Effector memory CD4-positive, alpha-beta T cell (primary cell): ENCODE results near the gene PSMB11.
A peak's percentile ranks its signal among the peaks of the same experiment; 100 is the strongest.

ENCODE experiments used
- DNase-seq, 3 donors: peaks; one replicate each; pipeline ENCODE4 v3.0.0-alpha.2; 2020
- H3K27ac ChIP-seq: 2 replicates; pipeline ENCODE4 v1.7.0; 2013; ENCODE audit warnings: mild to moderate bottlenecking, low read length, moderate library complexity; ENCODE audit not compliant: insufficient read depth, poor library complexity, severe bottlenecking
- H3K27me3 ChIP-seq: replicated peaks from 2 replicates; pipeline ENCODE4 v1.7.0; 2013; ENCODE audit warnings: mild to moderate bottlenecking, low read length; ENCODE audit not compliant: insufficient read depth, control insufficient read depth, poor library complexity, severe bottlenecking
- H3K36me3 ChIP-seq: 2 replicates; pipeline ENCODE4 v1.7.0; 2013; ENCODE audit warnings: mild to moderate bottlenecking, low read length, moderate library complexity; ENCODE audit not compliant: control insufficient read depth, insufficient read depth
- H3K4me1 ChIP-seq: 2 replicates; pipeline ENCODE4 v1.7.0; 2013; ENCODE audit warnings: low read length, mild to moderate bottlenecking; ENCODE audit not compliant: control insufficient read depth, insufficient read depth, poor library complexity, severe bottlenecking
- H3K4me3 ChIP-seq: 2 replicates; pipeline ENCODE4 v1.7.0; 2013; ENCODE audit warnings: low read length, low read depth, mild to moderate bottlenecking; ENCODE audit not compliant: insufficient read depth, poor library complexity, severe bottlenecking
- H3K9me3 ChIP-seq: 2 replicates; pipeline ENCODE4 v1.7.0; 2013; ENCODE audit warnings: mild to moderate bottlenecking, low read length, moderate library complexity; ENCODE audit not compliant: control insufficient read depth

The PSMB11 gene

DNA sequence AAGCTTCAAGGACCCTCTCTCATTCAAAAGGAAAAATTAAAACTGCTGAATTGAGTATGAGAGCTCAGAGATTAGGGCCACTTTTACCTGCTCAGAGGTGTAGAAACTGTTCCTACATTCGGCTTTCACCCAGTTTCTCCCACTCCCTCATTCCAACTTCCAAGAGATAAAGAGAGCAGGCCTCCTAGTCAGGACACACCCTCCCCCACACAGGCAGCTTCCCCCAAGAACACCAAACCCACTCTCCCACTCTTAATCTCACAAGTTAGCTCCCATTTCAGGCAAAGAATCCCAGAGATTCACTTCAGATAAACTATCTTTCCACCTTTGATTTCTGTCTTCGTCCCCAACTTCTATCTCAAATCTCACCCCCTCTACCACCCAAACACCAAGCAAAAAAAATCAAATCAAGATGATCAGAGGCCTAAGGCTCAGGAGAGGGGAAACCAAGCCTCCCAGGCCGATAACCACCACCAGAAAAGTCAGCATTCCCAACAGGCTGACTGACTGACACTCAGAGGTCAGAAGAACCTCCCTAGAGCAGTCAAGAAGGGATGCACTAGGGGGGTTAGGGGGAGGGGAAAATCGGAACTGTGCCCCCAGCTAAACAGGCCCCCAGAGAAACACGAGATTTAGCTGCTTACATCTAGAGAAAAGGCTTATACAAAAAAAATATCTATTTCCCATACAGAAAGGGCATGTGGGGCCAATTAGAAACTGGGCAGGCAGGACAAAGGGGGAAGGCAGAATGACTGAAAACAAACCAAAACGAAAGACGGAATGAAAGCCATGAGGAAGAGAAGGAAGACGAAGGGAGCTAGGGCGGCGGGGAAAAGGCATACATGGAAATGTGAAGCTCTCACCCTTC lies 28.5 kb downstream of the PSMB11 start:
- H3K27me3 ChIP-seq, result no peaks in the 10 kb centered on the region
- no peaks in the 10 kb centered on the region for H3K9me3 ChIP-seq
- DNase-seq, result no peak
- H3K4me1 ChIP-seq, result peaks cover 18% of the 10 kb centered on the region
- peaks cover 52% of the 10 kb centered on the region for H3K36me3 ChIP-seq
- H3K27ac ChIP-seq, result peak overlapping the region; percentile 70
- peak overlapping the region; percentile 62 for H3K4me3 ChIP-seq

DNA sequence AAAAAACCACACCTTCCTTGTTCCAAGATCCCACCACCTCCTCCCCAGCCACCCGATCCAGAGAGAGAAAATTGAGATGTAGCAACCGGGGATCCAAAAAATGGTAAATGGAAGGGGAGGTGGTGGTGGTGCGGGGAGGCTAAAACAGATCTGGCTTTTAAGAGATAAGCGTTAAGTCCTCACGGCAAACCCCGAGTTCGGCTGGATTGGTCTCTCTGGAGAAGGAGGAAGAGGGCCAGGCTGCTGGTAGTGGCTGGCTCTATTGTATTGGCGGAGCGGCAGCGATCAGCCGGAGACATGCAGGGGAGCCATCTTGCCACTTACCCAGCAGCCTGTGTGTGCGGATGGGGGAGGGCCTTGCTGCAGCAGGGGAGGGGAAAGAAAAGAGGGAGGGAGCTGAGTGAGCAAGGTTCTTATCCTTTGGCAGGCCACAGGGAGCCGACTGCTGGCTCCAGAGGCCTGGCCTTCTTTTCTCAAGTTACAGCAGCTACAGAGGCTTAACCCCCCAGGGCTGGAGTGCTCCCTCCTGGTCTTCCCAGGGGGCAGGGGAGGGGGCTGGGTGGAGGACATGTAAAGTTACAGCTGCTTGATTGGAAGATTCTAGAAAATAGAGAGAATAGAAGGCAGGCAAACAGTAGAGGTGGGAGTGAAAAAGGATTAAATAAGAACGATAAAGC lies 29.4 kb downstream of the PSMB11 start:
- Histone ChIP-seq H3K4me3 (peak overlapping the region; percentile 62), H3K36me3 (peaks cover 54% of the 10 kb centered on the region)
- DNase-seq, result peak; percentile 55 to 67 (median 65)

DNA sequence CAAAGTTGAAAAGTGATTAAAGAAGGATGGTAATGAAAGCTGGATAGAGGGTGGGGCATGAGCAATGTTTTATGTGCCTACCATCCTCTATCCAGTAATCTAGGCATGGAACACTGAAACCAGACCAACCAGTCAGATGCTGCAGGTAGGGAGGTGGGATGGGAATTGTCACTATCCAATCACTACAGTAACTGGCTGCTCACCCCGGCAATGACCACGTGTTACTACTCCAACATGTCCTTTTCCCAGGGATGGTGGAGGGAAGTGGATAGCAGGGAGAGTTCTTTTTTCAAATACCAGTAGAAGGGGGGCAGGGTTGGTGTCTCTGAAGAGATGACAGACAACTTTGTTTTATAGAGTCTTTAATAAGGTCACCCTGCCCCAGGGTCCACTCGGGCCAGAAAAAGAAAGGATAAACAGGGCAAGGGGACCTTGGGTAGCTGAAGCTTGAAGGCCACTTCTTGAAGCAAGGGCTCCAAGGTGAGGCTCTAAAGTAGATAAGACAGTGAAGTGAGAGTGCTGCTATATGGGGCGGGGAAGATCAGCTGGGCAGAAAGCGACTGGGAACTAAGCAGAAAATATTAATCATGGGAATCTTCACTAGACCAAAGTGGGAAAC lies 30.0 kb downstream of the PSMB11 start:
- Histone ChIP-seq H3K27ac (peak overlapping the region; percentile 70), H3K27me3 (no peaks in the 10 kb centered on the region), H3K9me3 (no peaks in the 10 kb centered on the region), H3K4me3 (no peak overlapping the region), H3K36me3 (peaks cover 54% of the 10 kb centered on the region), H3K4me1 (peaks cover 18% of the 10 kb centered on the region)
- no peak for DNase-seq

More for the DNA sequence above, 29.4 kb downstream of the PSMB11 start:
- no peaks in the 10 kb centered on the region for H3K9me3 ChIP-seq
- peaks cover 18% of the 10 kb centered on the region for H3K4me1 ChIP-seq
- no peaks in the 10 kb centered on the region for H3K27me3 ChIP-seq
- peak overlapping the region; percentile 70 for H3K27ac ChIP-seq

DNA sequence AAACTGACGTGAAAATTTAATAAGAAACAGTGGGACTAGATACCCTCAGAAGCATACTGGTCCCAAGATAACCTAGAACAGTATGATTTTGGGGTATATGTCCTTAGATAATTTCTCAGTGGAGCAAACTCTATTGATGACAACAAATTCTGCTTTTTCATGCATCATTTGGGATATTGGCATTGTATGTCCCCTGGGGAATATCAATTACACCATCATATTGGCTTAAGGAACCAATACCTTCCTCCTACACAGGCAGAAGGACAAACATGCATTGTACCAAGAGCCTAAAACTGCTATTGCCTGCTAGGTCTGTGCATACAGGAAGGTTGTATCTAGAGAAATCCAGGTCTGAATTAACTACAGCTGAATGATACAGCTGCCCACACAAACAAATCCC lies 32.9 kb downstream of the PSMB11 start:
- H3K4me1 ChIP-seq, result peaks cover 14% of the 10 kb centered on the region
- H3K27ac ChIP-seq, result no peak overlapping the region
- H3K9me3 ChIP-seq, result no peaks in the 10 kb centered on the region
- no peak for DNase-seq
- H3K27me3 ChIP-seq, result no peaks in the 10 kb centered on the region
- H3K4me3 ChIP-seq, result no peak overlapping the region
- H3K36me3 ChIP-seq, result peaks cover 60% of the 10 kb centered on the region

GRCh38 chr14:23076785-23077408 lies 34.9 kb downstream of the PSMB11 start:
- Histone ChIP-seq H3K4me3 (no peak overlapping the region), H3K36me3 (peaks cover 79% of the 10 kb centered on the region), H3K9me3 (no peaks in the 10 kb centered on the region), H3K27ac (no peak overlapping the region), H3K4me1 (peaks cover under 1% of the 10 kb centered on the region), H3K27me3 (no peaks in the 10 kb centered on the region)
- DNase-seq, result no peak

DNA sequence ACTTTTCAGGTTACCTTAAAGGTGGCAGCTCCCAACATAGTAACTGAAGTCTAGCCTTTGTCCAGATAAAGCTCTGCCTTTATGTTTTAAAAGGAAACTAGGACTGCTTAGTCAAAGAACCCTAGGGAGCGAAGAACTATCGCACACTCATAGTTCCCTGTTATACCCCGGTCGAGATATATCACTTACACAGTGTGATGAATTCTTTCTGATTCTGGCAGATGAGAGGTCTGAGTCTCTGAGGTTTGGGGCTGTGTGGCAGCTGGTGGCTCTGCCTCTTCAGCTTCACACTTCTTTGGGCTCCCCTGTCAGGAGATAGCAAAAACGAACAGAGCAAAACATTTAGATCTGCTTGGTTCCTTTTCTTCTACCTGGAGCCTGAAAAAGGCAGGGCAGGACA lies 36.0 kb downstream of the PSMB11 start:
- Histone ChIP-seq H3K27ac (no peak overlapping the region), H3K36me3 (peaks cover 85% of the 10 kb centered on the region), H3K9me3 (no peaks in the 10 kb centered on the region), H3K4me3 (no peak overlapping the region), H3K4me1 (no peaks in the 10 kb centered on the region), H3K27me3 (no peaks in the 10 kb centered on the region)
- no peak for DNase-seq

GRCh38 chr14:23078692-23079116 lies 36.7 kb downstream of the PSMB11 start:
- Histone ChIP-seq H3K27me3 (no peaks in the 10 kb centered on the region), H3K4me3 (no peak overlapping the region), H3K27ac (no peak overlapping the region), H3K36me3 (peaks cover 87% of the 10 kb centered on the region), H3K4me1 (no peaks in the 10 kb centered on the region), H3K9me3 (no peaks in the 10 kb centered on the region)
- DNase-seq, result no peak

- H3K4me1 ChIP-seq, result no peaks in the 10 kb centered on the region
- H3K27me3 ChIP-seq, result no peaks in the 10 kb centered on the region
- peaks cover 91% of the 10 kb centered on the region for H3K36me3 ChIP-seq
- H3K27ac ChIP-seq, result no peak overlapping the region
- DNase-seq, result no peak
- no peak overlapping the region for H3K4me3 ChIP-seq
- no peaks in the 10 kb centered on the region for H3K9me3 ChIP-seq
Measured at GRCh38 chr14:23079716-23080115, 37.7 kb downstream of the PSMB11 start.

DNA sequence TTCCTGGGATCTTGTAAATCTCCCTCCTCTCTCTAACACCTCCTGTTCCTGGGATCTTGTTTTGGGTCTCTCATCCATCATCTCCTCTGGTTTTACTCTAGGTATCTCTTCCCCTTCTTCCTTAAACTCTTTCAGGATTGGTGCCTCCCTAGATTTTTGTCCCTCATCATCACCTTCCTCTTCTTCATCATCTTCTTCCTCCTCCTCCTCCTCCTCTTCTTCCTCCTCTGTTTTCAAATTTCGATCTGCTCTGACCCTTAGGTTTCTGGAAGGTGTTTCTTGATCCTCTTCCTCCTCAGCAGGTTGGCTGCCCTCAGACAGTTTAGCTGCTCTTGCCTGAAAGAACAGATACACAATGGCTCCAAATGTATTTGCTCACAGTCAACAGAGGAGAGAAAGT lies 38.5 kb downstream of the PSMB11 start:
- no peak overlapping the region for H3K27ac ChIP-seq
- H3K4me1 ChIP-seq, result no peaks in the 10 kb centered on the region
- H3K9me3 ChIP-seq, result no peaks in the 10 kb centered on the region
- H3K27me3 ChIP-seq, result no peaks in the 10 kb centered on the region
- DNase-seq, result no peak
- H3K4me3 ChIP-seq, result no peak overlapping the region
- peaks cover 91% of the 10 kb centered on the region for H3K36me3 ChIP-seq
